Spinal cord (tissue), 10 donors: ENCODE measurements around the gene GTF3C5. TPM values are rescaled to one million over a fixed set of nuclear protein-coding genes. Genes with fewer than 3 reads are reported as not detected.
"Not testable (repeated sequence)": the region's sequence is repeated elsewhere in the genome, so short reads cannot be mapped to it uniquely, and the experiment has no call there.

Experiments used
- DNase-seq, 6 donors: peaks; one replicate each; pipeline versions ENCODE4 v3.0.0 to v3.0.0-alpha.2; 2013 to 2015; ENCODE audit warnings: low spot score in 6 of 6, low read depth in 4 of 6
- H3K27ac ChIP-seq: one replicate; pipeline ENCODE4 v1.5.1; 2013; ENCODE audit warnings: low read depth, low read length, control low read depth
- H3K27me3 ChIP-seq: one replicate; pipeline ENCODE4 v1.6.1; 2013; ENCODE audit warnings: low read length; ENCODE audit not compliant: control insufficient read depth, insufficient read depth
- H3K36me3 ChIP-seq: one replicate; pipeline ENCODE4 v1.6.1; 2013; ENCODE audit warnings: low read length; ENCODE audit not compliant: control insufficient read depth, insufficient read depth
- H3K4me1 ChIP-seq: one replicate; pipeline ENCODE4 v1.6.1; 2013; ENCODE audit warnings: low read length; ENCODE audit not compliant: control insufficient read depth, insufficient read depth
- H3K4me3 ChIP-seq: one replicate; pipeline ENCODE4 v1.5.1; 2013; ENCODE audit warnings: low read depth, low read length, control low read depth
- H3K9me3 ChIP-seq: one replicate; pipeline ENCODE4 v1.6.1; 2013; ENCODE audit warnings: low read length; ENCODE audit not compliant: control insufficient read depth, insufficient read depth
- WGBS: methylation state at CpG from one replicate; pipeline ENCODE4 v1.1.5; 2013; ENCODE audit warnings: missing lambda C conversion rate; ENCODE audit not compliant: insufficient coverage; 5-methylcytosine and 5-hydroxymethylcytosine counted together
- polyA plus RNA-seq, 2 donors: library from polyadenylated mRNA; unstranded; fragments of 120-200 nt; gene quantifications; one replicate each; pipeline ENCODE4 v1.2.1, GENCODE V29; 2013; ENCODE audit not compliant: insufficient read length in 2 of 2
- total RNA-seq, 2 donors: library from RNA; depleted of rRNA in 1 of 2; stranded (reverse); fragments of 120-200 nt in 1 of 2; fragments of >200 nt in 1 of 2; gene quantifications; one replicate each; pipeline versions ENCODE4 v1.2.3 to v1.2.4, GENCODE V29; 2013 to 2014
- donor health status: healthy.

GTF3C5 gene
- total and polyA plus RNA-seq, 4 donors = 26.5 to 75.8 (median 62.1) TPM

- H3K27me3 ChIP-seq = no peaks in the 10 kb centered on the region
- H3K4me1 ChIP-seq = no peaks in the 10 kb centered on the region
- no peaks in the 10 kb centered on the region for H3K9me3 ChIP-seq
- no peaks in the 10 kb centered on the region for H3K36me3 ChIP-seq
- no peak overlapping the region for H3K27ac ChIP-seq
- WGBS = 89% methylated on average over 8 of the region's 11 CpGs
- no peak for DNase-seq
- no peak overlapping the region for H3K4me3 ChIP-seq
Measured at GRCh38 chr9:133090752-133091385, 60.1 kb downstream of the GTF3C5 start.

DNA sequence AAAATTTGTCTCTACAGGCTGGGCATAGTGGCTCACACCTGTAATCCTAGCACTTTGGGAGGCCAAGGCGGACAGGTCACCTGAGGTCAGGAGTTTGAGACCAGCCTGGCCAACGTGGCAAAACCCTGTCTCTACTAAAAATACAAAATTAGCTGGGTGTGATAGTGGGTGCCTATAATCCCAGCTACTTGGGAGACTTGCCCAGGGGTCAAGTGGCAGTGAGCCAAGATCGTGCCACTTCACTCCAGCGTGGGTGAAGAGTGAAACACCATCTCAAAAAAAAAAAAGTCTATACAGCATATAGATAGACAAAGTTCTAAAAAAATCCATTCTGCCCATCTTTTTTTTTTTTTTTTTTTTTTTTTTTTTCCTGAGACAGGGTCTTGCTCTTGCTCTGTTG, 63.6 kb downstream of the GTF3C5 start:
- not testable (repeated sequence) for H3K27ac ChIP-seq, H3K4me3 ChIP-seq, H3K27me3 ChIP-seq, DNase-seq, H3K4me1 ChIP-seq, H3K9me3 ChIP-seq
- H3K36me3 ChIP-seq = peaks cover 26% of the 10 kb centered on the region
- WGBS = no CpG with 5 or more reads among the region's 4 CpGs

GRCh38 chr9:133094842-133095393, 64.1 kb downstream of the GTF3C5 start:
- DNase-seq = no peak
- Histone ChIP-seq H3K36me3 (peaks cover 31% of the 10 kb centered on the region), H3K4me3 (no peak overlapping the region), H3K27ac (no peak overlapping the region), H3K9me3 (no peaks in the 10 kb centered on the region), H3K27me3 (no peaks in the 10 kb centered on the region), H3K4me1 (no peaks in the 10 kb centered on the region)
- no CpG with 5 or more reads among the region's 3 CpGs for WGBS

DNA sequence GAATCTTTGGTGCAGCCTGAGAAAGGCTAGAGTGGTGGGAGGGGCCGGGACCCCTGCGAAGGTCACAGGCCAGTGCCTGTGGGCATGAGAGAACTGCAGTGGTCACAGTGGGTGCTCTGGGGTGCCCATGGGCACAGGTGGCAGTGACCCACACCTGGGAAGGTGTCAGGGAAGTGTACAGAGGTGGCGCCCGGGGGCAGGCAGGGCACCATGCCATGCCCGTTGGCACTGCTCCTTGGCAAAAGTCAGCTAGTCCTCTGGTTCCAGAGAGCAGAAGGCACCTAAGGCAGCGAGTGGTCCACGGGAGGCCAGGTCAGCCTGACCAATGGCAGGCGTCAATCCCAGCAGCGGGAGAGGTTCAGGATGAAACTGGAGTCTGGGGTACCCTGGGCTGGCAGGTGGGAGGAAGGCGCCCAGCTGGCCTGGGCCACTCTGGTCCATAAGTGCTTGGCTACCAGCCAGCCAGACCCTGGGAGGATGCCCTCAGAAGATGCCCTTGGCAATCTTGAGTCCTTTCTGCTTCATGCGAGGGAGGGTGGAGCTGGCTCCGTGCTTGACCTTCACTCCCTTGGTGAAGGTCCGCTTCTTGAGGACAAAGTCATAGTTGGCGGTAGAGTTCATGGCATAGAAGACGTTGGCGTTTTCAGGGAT, 67.4 kb downstream of the GTF3C5 start:
- Histone ChIP-seq H3K27ac (no peak overlapping the region), H3K9me3 (no peaks in the 10 kb centered on the region), H3K4me3 (no peak overlapping the region), H3K36me3 (peaks cover 64% of the 10 kb centered on the region), H3K27me3 (no peaks in the 10 kb centered on the region), H3K4me1 (peaks cover 1% of the 10 kb centered on the region)
- WGBS = 91% methylated on average over 14 of the region's 16 CpGs
- no peak for DNase-seq

DNA sequence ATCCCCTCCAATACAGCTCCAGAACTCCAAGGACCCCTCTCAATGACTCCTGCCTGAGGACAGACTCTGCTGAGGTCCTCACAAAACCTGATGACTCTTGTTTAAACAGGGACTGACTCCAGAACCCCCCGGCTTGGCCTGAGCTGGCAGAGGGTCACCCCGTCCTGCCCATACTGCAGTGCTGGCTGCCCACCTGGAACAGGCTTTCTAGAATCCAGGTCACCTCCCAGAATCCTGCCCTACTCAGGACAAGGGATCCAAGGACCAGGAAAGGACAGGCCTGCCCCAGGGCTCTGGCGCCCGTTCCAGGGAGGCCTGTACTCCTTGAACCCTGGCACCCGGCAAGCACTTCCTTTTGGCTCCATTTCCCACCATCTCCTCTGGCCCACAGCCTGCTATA, 68.1 kb downstream of the GTF3C5 start:
- WGBS = 100% methylated on average over 5 of the region's 5 CpGs
- DNase-seq = no peak
- Histone ChIP-seq H3K4me3 (no peak overlapping the region), H3K36me3 (peaks cover 70% of the 10 kb centered on the region), H3K9me3 (no peaks in the 10 kb centered on the region), H3K27ac (no peak overlapping the region), H3K27me3 (no peaks in the 10 kb centered on the region), H3K4me1 (peaks cover 8% of the 10 kb centered on the region)

DNA sequence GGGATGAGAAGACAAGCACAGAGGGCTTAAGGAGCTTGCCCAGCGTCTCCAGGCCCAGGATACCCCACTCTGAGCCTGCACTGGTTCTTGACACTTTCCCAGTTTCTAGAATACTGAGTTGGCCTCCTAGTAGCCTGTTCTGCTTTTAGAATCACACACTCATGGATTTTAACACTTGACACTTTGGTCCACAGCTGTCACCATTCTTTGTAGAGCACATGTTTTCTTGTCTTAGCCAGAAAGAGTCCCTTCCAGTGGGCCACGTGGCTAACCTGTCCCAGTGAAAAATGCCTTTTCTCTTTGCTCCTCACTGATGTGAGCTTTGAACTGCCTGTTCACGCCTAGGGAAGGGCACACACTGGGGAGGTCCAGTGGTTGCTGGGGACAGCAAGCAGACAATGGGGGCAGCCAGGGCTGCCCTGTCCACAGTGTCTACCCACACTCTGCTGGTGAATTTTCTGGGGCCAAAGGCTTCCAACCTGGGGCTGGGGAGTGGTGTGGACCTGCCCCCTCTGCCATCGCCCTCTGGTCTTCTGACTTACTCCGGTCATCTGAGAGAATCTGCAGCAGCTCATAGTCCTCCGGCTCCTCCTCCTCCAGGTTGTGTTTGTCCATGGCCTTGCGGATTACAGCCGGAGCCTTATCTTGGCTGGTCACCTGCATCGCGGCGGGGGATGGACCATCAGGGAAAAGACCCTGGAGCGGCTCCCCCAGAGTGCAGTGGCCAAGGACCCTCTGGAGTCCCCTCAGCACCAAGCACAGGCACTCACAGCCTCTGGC, 69.1 kb downstream of the GTF3C5 start:
- Histone ChIP-seq H3K36me3 (peaks cover 81% of the 10 kb centered on the region), H3K9me3 (no peaks in the 10 kb centered on the region), H3K4me1 (peaks cover 8% of the 10 kb centered on the region), H3K4me3 (no peak overlapping the region), H3K27me3 (no peaks in the 10 kb centered on the region), H3K27ac (no peak overlapping the region)
- 94% methylated on average over 12 of the region's 12 CpGs for WGBS
- DNase-seq = no peak

GRCh38 chr9:133100506-133101355, 69.9 kb downstream of the GTF3C5 start:
- WGBS = 98% methylated on average over 12 of the region's 13 CpGs
- H3K4me1 ChIP-seq = peaks cover 8% of the 10 kb centered on the region
- no peak overlapping the region for H3K27ac ChIP-seq
- H3K36me3 ChIP-seq = peaks cover 88% of the 10 kb centered on the region
- no peak for DNase-seq
- H3K9me3 ChIP-seq = no peaks in the 10 kb centered on the region
- H3K4me3 ChIP-seq = no peak overlapping the region
- no peaks in the 10 kb centered on the region for H3K27me3 ChIP-seq

DNA sequence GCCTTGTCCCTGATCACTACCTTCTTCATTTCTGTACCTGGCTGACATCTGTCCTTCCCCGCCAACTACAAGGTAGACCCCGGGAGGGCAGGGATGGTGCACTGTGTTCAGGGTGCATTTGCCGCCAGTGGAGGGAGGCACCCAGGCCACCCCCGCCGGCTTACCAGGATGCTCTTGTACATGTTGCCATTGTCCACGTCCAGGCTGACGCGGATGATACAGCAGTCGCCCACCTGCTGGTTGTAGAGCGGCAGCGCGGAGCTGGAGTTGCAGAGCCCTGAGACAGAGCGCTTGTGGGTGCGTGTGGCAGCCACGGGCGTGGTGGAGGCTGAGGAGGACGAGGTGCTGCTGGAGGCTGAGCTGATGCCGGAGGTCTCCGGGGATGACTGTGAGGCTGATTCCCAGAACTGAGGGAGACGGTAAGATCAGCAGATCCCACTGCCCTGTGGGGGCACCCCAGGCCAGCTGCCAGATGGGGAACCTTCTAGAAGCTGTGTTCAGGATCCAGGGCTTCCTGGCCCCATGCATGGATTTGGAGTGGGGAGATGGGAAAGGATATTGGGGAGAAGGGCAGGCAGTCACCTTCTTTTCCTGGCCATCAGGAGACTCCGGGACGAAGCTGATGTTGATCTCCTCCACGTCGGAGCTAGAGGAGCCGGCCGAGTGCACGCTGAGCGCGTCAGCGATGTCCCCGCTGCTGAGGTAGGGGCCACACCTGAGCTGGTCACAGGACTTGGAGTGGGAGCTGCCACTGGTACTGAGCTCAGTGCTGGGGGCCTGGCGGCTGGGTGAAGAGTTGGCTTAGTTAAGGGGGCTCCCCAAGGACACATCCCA, 70.8 kb downstream of the GTF3C5 start:
- no peak overlapping the region for H3K4me3 ChIP-seq
- H3K4me1 ChIP-seq = peaks cover 8% of the 10 kb centered on the region
- no peak for DNase-seq
- 96% methylated on average over 26 of the region's 32 CpGs for WGBS
- H3K27me3 ChIP-seq = no peaks in the 10 kb centered on the region
- H3K9me3 ChIP-seq = no peaks in the 10 kb centered on the region
- H3K36me3 ChIP-seq = peaks cover 96% of the 10 kb centered on the region
- H3K27ac ChIP-seq = no peak overlapping the region
